Neural cell (in vitro differentiated cells): ENCODE results near the gene TOP3A. TPM values are rescaled to one million over a fixed set of nuclear protein-coding genes. Genes with fewer than 3 reads are reported as not detected.

Experiments used
- H2AFZ ChIP-seq: fragments of 200-600, 300-800 bp; sonication (generic), shearing (Covaris generic); 2 replicates; pipeline ENCODE4 v1.6.0; 2014; ENCODE audit warnings: low read depth, mild to moderate bottlenecking, antibody characterized with exemption, low read length, moderate library complexity
- H3F3A ChIP-seq: fragments of 200-600 bp; shearing (Covaris generic); 2 replicates; pipeline ENCODE4 v1.6.1; 2016; ENCODE audit warnings: mild to moderate bottlenecking, moderate library complexity, mixed read lengths, antibody characterized with exemption, low read length; ENCODE audit not compliant: insufficient read depth, poor library complexity, severe bottlenecking
- H3K27ac ChIP-seq: fragments of 200-600, 300-800 bp; sonication (generic), shearing (Covaris generic); 2 replicates; pipeline ENCODE4 v1.5.1; 2014; ENCODE audit warnings: mild to moderate bottlenecking, low read length, moderate library complexity
- H3K27me3 ChIP-seq: fragments of 300-800, 200-600 bp; sonication (generic), shearing (Covaris generic); 2 replicates; pipeline ENCODE4 v1.6.0; 2014; ENCODE audit warnings: mild to moderate bottlenecking, low read depth, low read length, moderate library complexity; ENCODE audit not compliant: insufficient read depth
- H3K36me3 ChIP-seq: fragments of 300-800, 200-600 bp; sonication (generic), shearing (Covaris generic); 2 replicates; pipeline ENCODE4 v1.5.1; 2014; ENCODE audit warnings: mild to moderate bottlenecking, antibody characterized with exemption, low read length, moderate library complexity; ENCODE audit not compliant: insufficient read depth
- H3K4me2 ChIP-seq: fragments of 300-800, 200-600 bp; sonication (generic), shearing (Covaris generic); 2 replicates; pipeline ENCODE4 v1.6.0; 2014; ENCODE audit warnings: mild to moderate bottlenecking, low read length
- H3K4me3 ChIP-seq: fragments of 300-800, 200-600 bp; sonication (generic), shearing (Covaris generic); 2 replicates; pipeline ENCODE4 v1.5.1; 2014; ENCODE audit warnings: mild to moderate bottlenecking, low read length, moderate library complexity
- H3K79me2 ChIP-seq: fragments of 200-600 bp; shearing (Covaris generic); replicated peaks from 2 replicates; pipeline ENCODE4 v1.6.0; 2014; ENCODE audit warnings: mild to moderate bottlenecking, low read length, moderate library complexity; ENCODE audit not compliant: insufficient read depth
- H3K9ac ChIP-seq: fragments of 300-800, 200-600 bp; sonication (generic), shearing (Covaris generic); 2 replicates; pipeline ENCODE4 v1.6.1; 2016; ENCODE audit warnings: mild to moderate bottlenecking, low read length, mixed read lengths
- H3K9me2 ChIP-seq: fragments of 200-600 bp; shearing (Covaris generic); 2 replicates; pipeline ENCODE4 v1.6.1; 2016; ENCODE audit warnings: mild to moderate bottlenecking, low read length, mixed read lengths; ENCODE audit not compliant: insufficient read depth
- H3K9me3 ChIP-seq: fragments of 200-600, 300-800 bp; sonication (generic), shearing (Covaris generic); 2 replicates; pipeline ENCODE4 v1.6.1; 2016; ENCODE audit warnings: mild to moderate bottlenecking, mixed run types, low read length, moderate library complexity, mixed read lengths
- H4K20me1 ChIP-seq: fragments of 200-600 bp; shearing (Covaris generic); 2 replicates; pipeline ENCODE4 v1.6.1; 2016; ENCODE audit warnings: mild to moderate bottlenecking, mixed run types; ENCODE audit not compliant: insufficient read depth
- EP300 ChIP-seq: fragments of 450-650 bp; conservative IDR thresholded peaks from 2 replicates; pipeline ENCODE4 v1.6.1; 2014; ENCODE audit warnings: antibody characterized with exemption, mild to moderate bottlenecking, moderate library complexity; ENCODE audit not compliant: poor library complexity, severe bottlenecking
- EZH2 ChIP-seq: fragments of 200-600, 300-800 bp; shearing (Covaris generic), sonication (generic); IDR thresholded peaks from 2 replicates; pipeline ENCODE4 v1.6.1; 2014; ENCODE audit warnings: antibody characterized with exemption, low read length, borderline replicate concordance, mild to moderate bottlenecking; ENCODE audit not compliant: insufficient read depth, poor library complexity, severe bottlenecking
- MXI1 ChIP-seq: fragments of 450-650 bp; conservative IDR thresholded peaks from 2 replicates; pipeline ENCODE4 v1.6.1; 2014; ENCODE audit warnings: antibody characterized with exemption, mild to moderate bottlenecking; ENCODE audit not compliant: poor library complexity, severe bottlenecking
- POLR2AphosphoS5 ChIP-seq: IDR thresholded peaks from 2 replicates; pipeline ENCODE4 v1.6.1; 2012
- RAD21 ChIP-seq: fragments of 450-650 bp; conservative IDR thresholded peaks from 2 replicates; pipeline ENCODE4 v1.6.1; 2014; ENCODE audit warnings: antibody characterized with exemption, mild to moderate bottlenecking, moderate library complexity
- SMC3 ChIP-seq: fragments of 450-650 bp; conservative IDR thresholded peaks from 2 replicates; pipeline ENCODE4 v1.6.1; 2014; ENCODE audit warnings: antibody characterized with exemption, mild to moderate bottlenecking, moderate library complexity; ENCODE audit not compliant: poor library complexity
- TAF1 ChIP-seq: IDR thresholded peaks from 2 replicates; pipeline ENCODE4 v1.6.1; 2012; ENCODE audit warnings: low read depth
- polyA plus RNA-seq: library from polyadenylated mRNA; depleted of rRNA; stranded (reverse); fragments of >200 nt; gene quantifications from 2 replicates; pipeline ENCODE4 v1.2.3, GENCODE V29; 2014
- TF ChIP-seq, protein P1 (sequence below): IDR thresholded peaks from 2 replicates; pipeline ENCODE4 v1.6.1; 2012; ENCODE audit warnings: borderline replicate concordance
- TF ChIP-seq, protein P2 (sequence below): fragments of 450-650 bp; IDR thresholded peaks from 2 replicates; pipeline ENCODE4 v1.5.1; 2014; ENCODE audit warnings: antibody characterized with exemption, mild to moderate bottlenecking, moderate library complexity; ENCODE audit not compliant: poor library complexity, severe bottlenecking

TOP3A gene
- polyA plus RNA-seq, 1 donor from 2014 or later: 31.9 TPM

DNA sequence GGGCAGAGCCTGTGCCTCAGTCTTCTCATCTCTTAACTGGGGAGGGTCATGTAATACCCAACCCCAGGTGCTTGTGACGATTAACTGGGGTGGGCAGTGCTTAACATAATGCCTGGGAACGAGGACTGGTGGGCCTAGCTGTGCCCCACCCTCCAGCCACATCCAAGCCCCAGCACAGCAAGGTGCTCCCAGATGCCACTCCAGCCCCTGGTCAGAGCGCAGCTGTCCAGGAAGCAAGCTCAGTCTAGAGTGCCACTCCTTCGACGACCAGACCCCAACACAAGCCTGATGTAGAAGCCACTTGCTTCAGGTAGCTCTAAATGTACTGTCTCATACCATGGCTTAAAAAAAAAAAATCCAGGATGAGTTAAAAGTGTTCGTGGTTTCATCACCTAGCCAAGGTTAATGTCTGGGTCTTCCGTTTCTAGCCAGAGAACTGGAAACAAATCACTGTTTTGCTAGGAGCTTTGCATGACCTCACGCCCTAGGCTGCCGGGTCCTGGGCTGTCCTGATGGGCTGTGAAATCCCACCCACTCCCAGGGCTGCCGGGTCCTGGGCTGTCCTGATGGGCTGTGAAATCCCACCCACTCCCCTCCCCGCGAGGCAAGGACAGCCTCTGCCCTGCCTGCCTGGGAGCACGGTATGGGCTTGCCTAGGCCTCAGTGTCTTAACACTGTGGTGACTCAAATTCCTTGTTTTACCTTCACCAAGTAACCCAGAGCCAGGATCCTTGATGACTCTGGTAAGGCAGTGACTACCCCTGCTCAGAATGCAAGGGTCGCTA, 46.7 kb downstream of the TOP3A start:
- no peak overlapping the region for H3K27ac ChIP-seq
- H3K27me3 ChIP-seq: no peaks in the 10 kb centered on the region
- no peak overlapping the region for H3K4me2 ChIP-seq
- H3F3A ChIP-seq: no peaks in the 10 kb centered on the region
- H2AFZ ChIP-seq: no peak overlapping the region
- no peaks in the 10 kb centered on the region for H4K20me1 ChIP-seq
- no peaks in the 10 kb centered on the region for H3K9me3 ChIP-seq
- no peaks in the 10 kb centered on the region for H3K79me2 ChIP-seq
- no peak for TF ChIP-seq EZH2
- TF ChIP-seq EP300: no peak
- TF ChIP-seq SMC3: no peak
- TF ChIP-seq, protein P1, sequence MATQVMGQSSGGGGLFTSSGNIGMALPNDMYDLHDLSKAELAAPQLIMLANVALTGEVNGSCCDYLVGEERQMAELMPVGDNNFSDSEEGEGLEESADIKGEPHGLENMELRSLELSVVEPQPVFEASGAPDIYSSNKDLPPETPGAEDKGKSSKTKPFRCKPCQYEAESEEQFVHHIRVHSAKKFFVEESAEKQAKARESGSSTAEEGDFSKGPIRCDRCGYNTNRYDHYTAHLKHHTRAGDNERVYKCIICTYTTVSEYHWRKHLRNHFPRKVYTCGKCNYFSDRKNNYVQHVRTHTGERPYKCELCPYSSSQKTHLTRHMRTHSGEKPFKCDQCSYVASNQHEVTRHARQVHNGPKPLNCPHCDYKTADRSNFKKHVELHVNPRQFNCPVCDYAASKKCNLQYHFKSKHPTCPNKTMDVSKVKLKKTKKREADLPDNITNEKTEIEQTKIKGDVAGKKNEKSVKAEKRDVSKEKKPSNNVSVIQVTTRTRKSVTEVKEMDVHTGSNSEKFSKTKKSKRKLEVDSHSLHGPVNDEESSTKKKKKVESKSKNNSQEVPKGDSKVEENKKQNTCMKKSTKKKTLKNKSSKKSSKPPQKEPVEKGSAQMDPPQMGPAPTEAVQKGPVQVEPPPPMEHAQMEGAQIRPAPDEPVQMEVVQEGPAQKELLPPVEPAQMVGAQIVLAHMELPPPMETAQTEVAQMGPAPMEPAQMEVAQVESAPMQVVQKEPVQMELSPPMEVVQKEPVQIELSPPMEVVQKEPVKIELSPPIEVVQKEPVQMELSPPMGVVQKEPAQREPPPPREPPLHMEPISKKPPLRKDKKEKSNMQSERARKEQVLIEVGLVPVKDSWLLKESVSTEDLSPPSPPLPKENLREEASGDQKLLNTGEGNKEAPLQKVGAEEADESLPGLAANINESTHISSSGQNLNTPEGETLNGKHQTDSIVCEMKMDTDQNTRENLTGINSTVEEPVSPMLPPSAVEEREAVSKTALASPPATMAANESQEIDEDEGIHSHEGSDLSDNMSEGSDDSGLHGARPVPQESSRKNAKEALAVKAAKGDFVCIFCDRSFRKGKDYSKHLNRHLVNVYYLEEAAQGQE: no peak
- no peak for TF ChIP-seq TAF1
- TF ChIP-seq RAD21: no peak
- TF ChIP-seq MXI1: no peak
- TF ChIP-seq POLR2AphosphoS5: no peak
- no peak overlapping the region for H3K9ac ChIP-seq
- peaks cover 2% of the 10 kb centered on the region for H3K36me3 ChIP-seq
- H3K9me2 ChIP-seq: no peaks in the 10 kb centered on the region
- H3K4me3 ChIP-seq: no peak overlapping the region

DNA sequence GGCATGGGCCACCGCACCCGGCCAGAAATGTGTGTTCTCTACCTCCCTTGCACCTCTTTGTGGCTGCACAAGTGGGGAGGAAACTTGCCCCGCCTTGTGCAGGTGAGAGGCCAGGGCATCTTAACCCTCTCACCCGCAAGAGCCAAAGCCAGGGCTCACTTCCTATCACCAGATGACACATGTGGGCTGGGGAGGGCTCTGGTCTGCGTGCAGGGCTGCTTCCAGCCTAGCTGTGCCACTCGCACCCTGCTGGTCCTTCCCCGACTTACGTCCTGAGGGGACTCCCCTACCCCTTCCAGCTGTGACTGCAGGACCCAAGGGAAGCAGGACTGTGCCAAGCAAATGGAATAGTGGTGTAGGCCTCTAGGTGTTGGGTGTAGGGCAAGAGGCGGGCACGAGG, 47.4 kb downstream of the TOP3A start:
- Histone ChIP-seq H3K79me2 (no peaks in the 10 kb centered on the region), H3K36me3 (no peaks in the 10 kb centered on the region), H4K20me1 (no peaks in the 10 kb centered on the region), H3F3A (no peaks in the 10 kb centered on the region), H3K9me3 (no peaks in the 10 kb centered on the region), H3K4me3 (no peak overlapping the region), H3K4me2 (no peak overlapping the region), H3K27me3 (no peaks in the 10 kb centered on the region), H2AFZ (no peak overlapping the region), H3K9ac (no peak overlapping the region), H3K9me2 (no peaks in the 10 kb centered on the region), H3K27ac (no peak overlapping the region)
- TF ChIP-seq SMC3 (no peak), EZH2 (no peak), MXI1 (no peak), RAD21 (no peak), TAF1 (no peak), EP300 (no peak), POLR2AphosphoS5 (no peak)
- TF ChIP-seq, protein P1: no peak
- TF ChIP-seq, protein P2, sequence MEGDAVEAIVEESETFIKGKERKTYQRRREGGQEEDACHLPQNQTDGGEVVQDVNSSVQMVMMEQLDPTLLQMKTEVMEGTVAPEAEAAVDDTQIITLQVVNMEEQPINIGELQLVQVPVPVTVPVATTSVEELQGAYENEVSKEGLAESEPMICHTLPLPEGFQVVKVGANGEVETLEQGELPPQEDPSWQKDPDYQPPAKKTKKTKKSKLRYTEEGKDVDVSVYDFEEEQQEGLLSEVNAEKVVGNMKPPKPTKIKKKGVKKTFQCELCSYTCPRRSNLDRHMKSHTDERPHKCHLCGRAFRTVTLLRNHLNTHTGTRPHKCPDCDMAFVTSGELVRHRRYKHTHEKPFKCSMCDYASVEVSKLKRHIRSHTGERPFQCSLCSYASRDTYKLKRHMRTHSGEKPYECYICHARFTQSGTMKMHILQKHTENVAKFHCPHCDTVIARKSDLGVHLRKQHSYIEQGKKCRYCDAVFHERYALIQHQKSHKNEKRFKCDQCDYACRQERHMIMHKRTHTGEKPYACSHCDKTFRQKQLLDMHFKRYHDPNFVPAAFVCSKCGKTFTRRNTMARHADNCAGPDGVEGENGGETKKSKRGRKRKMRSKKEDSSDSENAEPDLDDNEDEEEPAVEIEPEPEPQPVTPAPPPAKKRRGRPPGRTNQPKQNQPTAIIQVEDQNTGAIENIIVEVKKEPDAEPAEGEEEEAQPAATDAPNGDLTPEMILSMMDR: no peak
